DLD1 (cell line): ENCODE data around the gene PSMB2.

Source experiments
- in situ Hi-C: cut with HindIII; loops from 2 replicates; pipeline ENCODE4 v1.10.0; 2017; ENCODE audit warnings: low sequenced_read_pairs

PSMB2 gene

DNA sequence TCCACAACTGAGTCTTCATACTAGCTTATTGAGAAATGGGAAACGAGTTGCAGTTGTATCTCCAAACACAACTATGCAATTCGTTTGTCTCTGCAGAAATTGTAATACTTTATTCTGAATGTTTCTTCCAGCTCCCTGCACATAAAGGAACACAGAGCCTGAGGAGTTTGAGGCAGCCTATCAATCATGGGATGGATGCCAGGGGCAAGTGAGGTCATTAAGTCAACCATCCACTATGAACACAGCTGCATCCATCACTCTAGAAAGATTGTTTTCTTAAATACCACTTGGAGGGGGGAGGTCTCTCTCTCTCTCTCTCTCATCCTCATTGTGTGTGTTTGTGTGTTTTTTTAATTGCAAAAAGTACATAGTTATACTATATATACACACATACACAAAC, 2.9 kb upstream of the PSMB2 start:
- in situ Hi-C loops: loop anchor here (5.0 kb wide), 1 partner anchor 83 kb away; no protein-coding TSS in a partner anchor

DNA sequence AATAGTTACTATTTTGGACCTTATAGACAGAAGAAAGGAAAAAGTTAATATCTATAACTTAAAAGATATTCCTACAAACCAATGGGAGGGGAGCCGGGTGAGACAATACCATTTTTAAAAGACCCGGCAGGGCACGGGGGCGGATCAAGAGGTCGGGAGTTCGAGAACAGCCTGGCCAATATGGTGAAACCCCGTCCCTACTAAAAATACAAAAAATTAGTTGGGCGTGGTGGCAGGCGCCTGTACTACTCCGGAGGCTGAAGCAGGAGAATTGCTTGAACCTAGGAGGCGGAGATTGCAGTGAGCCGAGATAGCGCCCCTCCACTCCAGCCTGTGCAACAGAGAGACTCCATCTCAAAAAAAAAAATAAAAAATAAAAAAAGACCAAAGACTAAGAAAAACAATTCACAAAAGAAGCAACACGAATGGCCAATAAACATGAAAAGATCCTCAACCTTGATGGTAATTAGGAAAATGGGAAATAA, 1.2 kb upstream of the PSMB2 start:
- in situ Hi-C loops: loop anchor here (5.0 kb wide), 1 partner anchor 85 kb away; no protein-coding TSS in a partner anchor

DNA sequence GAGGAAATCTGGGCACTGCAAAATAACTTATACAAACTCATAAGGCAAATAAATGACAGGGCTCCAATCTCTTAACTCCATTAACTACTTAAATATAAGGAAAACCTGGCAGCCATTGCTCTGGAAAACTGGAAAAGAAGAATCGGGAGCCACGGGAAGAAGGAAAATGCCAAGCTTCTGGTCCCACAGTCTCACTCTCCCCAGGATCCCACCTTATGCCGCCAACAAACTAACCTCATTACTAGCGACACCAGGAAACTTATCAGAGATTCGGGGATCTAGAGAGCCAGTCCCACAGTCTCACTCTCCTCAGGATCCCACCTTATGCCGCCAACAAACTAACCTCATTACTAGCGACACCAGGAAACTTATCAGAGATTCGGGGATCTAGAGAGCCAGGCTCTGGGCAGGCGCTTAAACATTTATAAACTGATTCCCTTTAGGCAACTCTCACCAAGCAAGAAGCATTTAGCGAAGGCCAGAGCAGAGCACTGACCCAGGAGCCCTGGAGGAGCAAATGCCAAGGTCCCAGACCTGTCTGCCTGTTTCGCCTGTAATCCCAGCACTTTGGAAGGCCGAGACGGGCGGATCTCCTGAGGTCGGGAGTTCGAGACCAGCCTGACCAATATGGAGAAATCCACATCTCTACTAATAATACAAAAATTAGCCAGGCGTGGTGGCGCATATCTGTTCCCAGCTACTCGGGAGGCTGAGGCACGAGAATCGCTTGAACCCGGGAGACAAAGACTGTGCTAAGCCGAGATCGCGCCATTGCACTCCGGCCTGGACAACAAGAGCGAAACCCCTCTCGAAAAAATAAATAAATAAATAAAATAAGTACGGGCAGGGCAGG, 720 bp downstream of the PSMB2 start:
- in situ Hi-C loops: loop anchor here (5.0 kb wide), 1 partner anchor 87 kb away; no protein-coding TSS in a partner anchor

DNA sequence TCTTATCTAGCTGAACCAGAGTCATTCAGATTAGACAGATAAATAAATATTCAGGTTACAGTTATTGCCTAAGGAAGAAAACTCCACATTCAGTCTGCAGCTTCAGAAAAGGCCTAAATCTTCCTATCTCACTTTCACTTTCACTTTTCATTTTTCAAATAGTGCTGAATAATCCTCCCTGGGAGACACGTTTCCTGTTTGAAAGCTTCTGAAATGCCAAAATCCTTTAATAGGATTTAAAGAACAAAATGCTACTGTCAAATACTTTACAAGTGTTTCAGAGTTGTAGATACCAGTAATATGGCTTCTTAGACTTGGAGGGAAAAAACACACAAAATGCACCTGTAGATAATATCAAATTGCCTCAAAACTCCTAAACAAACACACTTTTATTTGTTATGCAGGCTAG, 3.9 kb downstream of the PSMB2 start:
- in situ Hi-C loops: no loop called here

DNA sequence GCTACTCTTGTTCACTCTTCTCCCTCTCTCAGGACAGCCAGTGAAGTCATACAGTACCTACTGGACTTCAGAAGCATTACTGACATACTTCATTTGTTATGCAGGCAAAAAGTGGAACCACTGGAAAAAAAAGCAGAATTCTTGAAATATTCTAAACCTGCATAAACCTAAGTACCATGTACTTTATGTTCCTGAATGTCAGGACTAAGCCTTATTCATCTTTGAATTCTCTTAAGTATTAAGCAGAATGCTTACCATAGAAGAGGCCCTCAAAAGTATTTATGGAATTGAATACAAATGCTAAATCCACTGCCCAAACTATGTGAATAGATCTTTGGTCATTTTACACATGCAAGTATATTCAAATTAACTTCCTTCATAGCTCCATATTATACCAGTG, 7.8 kb downstream of the PSMB2 start:
- in situ Hi-C loops: no loop called here

DNA sequence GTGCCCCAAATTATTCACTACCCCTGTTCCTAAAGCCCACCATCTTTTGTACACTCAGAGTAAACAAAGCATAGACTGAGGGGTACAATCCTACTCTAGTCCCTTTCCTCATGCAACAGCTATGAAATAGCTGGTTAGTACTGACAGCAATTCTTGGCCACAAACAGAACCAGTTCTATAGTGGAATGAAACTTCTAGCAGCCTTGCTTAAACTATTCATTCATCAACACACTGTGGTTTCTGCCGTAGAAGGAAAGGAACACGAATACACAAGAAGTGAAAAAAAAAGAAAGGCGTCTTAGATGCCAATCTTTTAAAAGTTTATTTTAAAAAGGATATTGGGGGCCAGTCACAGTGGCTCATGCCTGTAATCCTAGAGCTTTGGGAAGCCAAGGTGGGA, 9.9 kb downstream of the PSMB2 start:
- in situ Hi-C loops: no loop called here

DNA sequence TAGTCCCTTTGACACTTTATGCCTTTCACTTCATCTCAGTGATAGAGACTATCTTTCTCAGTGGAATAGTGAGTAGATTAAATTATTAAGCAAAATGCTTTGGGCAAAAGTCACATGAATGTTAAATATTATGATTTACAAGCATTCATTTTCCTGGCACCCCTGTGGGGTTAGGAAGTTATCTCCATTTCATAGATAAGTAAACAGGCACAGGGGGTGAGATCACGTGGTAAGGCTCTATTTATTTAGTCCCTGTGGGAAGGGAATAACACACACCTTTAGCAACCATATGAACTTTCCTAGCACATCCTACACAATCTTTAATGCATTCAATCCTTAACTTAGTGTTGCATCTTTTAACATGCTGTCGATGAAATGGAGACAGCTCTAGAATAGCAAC, 12.3 kb downstream of the PSMB2 start:
- in situ Hi-C loops: no loop called here

DNA sequence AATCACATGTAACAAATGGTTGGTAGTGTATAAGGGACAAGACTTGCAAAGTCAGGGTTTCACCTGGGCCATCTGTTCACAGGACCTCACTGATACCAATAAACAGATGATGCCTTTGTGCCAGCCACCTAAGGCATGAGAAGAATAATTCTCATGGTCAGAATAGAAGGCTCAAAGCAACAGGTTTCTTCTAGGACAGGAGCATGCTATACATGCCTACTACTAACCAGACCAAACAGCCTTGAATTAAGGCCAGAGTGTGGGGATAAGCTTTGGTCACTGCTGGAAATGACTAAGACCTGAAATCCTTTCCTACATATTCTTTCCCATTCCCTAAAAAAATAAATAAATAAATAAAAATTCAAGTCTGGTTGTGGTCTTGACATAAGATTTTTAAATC, 17.5 kb downstream of the PSMB2 start:
- in situ Hi-C loops: no loop called here

DNA sequence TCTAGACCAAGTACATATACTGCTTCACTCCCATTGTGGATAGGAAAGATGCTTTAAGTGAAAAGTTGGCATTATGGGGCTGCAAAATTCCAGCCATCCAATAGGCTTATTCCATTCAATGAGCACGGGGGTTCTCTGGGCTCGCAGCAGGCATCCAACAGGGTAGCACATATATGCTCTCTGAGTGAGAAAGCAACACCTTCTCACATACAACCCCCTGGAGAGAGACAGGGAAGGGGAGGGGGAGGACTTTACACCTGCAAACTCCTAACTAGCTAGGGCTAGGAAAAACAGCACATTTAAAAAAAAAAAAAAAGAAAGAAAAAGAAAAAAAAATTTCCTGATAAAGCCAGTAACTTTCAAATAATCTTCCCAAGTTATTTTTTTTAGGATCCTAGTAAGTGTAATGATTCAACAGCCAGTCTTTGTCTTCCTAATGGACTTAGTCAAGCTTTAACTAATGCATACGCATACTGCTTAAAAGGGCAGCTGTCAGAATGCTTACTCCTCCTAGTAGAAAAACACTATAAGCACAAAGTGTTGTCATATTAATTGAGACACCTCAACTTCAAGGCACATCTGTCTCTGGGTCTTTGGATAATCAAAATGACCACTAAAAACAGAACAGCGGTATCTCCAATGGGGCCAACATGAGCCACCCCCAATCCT, 18.7 kb downstream of the PSMB2 start:
- in situ Hi-C loops: no loop called here

DNA sequence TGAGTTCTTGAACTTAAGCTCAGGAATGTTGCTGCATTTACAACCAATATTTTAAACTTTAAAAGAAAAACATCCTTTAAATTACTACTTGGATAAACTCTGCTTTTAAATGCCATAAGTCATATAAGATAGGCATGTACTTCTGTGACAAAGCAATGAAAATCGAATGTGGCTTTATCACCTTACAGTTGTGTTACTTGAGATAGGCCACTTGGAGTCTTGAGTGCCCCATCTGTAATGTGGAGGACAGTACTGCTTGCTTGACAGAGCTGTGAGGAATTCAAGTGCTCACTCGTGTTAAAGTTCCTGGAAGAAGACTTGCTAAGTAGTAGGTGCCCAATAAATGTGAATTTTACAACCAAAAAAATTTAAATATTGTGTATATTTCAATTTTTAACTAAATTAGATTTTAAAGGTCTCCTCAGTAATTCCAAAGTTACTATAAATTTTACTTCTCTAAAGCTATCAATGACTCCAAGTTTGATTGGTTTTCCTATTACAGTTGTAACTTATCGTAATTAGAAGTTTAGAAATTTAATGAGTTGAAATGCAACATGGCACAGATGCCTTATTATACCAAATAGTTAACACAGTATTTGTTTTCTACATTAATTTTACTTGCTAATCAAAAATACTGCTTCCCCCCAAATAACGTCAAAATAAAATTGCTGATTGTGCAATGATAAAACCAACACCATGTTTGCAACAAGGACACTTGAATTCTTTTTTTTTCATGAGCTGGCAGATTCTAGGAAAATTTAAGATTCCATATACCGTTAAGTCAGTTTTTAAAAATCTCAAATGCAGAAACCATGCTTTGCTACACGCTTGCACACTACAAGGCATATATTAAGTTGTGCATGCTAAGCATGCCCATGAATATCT, 21.8 kb downstream of the PSMB2 start:
- in situ Hi-C loops: no loop called here

DNA sequence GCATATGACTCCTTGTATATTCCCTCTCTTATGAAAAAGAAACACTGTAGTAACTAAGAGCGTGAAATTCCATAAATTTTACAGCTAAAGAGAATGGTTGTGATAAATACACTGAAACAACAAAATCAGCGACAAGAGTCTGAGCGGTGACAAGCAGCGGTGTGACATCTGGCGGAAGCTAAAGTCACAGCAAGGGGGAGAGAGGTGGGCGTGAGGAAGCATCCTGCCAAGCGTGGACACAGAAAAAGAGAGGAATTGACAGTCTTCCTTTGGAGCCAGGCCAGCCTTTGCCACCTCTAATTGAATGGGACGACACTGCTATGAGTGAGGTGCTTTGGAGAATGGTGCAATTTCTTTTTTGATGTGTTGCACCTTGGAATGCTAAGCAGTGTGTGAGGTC, 25.9 kb downstream of the PSMB2 start:
- in situ Hi-C loops: no loop called here

DNA sequence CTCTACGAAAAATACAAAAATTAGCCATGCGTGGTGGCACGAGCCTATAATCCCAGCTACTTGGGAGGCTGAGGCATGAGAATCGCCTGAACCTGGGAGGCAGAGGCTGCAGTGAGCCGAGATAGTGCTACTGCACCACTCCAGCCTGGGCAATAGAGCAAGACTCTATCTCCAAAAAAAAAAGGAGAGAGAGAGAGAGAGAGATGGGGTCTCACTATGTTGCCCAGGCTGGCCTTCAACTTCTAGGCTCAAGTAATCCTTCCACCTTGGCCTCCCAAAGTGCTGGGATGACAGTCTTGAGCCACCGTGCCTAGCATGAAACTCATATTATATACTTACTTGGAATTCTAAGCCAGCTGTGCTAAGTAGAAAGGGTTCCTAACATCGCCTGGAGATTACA, 29.7 kb downstream of the PSMB2 start:
- in situ Hi-C loops: no loop called here

DNA sequence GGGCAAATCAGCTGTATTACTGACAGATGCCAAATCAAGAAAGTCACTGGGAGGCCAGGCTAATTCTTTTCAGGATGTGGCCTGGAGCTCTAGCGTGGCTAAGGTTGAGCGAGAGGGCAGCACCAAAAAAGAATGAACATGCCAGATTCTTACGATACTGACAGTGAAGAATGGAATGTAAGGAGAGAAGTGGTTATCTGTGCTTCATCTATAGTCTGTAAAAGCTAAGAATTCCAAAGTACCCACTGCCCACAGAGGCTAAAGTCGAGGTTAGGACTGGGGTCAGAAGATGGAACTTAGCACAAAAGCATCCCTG, 35.5 kb downstream of the PSMB2 start:
- in situ Hi-C loops: no loop called here

DNA sequence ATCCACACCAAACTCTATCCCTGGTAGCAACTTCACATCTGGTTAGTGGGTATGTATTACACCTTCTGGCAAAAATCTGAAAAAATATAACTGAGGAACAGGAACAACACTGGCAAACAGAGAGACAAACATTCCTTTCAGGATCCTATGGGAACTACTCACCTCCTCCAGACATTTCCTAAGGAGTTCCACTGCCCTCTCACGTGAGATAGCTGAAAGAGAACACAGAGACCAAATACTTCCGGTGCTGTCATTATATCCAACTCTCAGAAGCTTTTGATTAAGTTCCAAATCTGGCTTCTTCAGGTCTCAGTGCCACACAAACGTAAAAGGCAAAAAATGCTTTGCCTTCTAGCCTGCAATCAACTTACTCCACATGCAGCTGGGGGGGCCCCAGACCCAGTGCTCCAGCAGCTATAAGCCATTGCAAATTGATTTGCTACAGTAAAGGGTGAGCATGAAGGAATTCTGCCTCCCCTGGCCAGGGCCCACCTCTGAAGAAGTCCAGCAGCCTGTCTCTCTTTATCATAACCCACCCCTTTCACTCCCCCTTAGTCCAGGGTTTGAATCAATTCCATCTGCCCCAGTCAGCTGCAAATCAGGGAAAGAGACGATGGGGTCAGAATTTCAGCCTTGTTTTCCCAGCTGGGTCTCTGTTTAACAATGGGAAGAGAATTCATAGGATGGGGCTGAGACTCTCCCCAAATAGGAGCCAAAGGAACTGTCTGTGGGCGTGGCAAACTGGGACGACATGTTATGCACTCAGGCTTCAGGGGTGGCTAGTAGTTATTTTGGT, 36.1 kb downstream of the PSMB2 start:
- in situ Hi-C loops: no loop called here

DNA sequence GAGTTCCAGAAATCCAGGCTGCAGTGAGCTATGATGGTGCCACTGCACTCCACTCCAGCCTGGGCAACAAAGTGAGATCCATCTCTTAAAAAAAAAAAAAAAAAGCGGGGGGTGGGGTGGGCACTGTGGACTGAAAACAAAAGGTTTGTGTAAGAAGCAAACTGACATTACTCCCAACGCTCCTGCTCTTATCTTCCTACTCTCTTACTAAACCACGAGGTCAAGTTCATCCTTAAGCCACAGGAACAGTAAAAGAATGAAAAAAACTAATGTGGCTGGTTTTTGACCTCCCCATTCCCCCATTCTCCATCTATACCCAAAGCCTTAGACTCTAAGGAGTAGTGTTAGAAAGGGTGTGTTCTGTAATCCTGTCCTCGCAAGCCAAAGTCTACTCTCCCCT, 37.4 kb downstream of the PSMB2 start:
- in situ Hi-C loops: no loop called here

DNA sequence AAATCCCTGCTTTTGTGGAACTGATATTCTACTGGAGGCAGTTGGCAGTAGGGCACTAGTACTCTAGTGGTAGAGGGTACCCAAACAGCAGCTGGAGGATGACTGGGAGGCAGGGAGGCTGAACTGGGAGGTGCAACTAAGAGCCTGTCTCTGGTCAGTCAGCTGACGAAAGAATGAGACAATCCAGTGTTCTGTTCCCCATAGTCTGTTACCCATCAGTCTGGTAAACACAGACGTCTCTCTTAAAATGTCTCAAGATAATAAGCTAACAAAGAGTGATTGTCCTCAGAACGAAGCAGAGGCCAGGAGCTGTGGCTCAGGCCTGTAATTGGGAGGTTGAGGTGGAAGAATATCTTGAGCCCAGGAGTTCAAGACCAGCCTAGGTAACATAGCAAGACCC, 37.9 kb downstream of the PSMB2 start:
- in situ Hi-C loops: no loop called here

DNA sequence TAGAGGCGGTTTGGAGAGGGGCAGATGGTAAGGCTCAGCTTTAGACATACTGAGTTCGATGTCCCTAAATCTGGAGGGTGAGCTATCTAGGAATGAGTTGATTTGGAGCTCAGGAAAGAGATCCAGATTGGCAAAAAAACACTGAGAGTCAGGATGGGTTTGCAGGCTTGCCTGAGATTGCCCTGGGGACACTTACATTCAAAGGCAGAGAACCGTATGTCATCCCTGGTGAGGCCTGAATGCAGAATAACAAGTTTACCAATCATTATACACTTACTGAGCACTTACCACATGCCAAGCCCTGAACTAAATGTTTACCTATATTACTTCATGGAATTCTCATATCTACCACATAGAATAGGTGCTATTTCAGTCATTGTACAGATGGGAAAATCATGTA, 40.7 kb downstream of the PSMB2 start:
- in situ Hi-C loops: no loop called here

DNA sequence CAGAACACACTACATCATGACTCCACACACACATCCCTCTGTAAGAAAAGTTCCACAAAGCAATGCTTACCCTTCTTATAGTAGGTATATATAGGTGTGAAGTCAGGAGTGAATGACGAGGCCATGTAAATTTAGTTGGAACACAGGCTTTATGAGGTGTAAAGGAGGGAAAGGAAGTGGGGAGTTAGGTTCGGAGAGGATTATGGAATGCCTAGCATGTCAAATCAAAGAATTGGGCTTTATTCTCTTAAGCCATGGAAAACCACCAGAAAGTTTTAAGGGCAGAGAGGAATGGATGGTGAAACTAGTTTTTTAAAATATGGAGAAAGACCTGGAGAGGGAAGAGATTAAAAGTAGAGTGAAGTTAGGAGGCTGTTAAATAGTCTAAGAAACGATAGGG, 41.9 kb downstream of the PSMB2 start:
- in situ Hi-C loops: no loop called here

DNA sequence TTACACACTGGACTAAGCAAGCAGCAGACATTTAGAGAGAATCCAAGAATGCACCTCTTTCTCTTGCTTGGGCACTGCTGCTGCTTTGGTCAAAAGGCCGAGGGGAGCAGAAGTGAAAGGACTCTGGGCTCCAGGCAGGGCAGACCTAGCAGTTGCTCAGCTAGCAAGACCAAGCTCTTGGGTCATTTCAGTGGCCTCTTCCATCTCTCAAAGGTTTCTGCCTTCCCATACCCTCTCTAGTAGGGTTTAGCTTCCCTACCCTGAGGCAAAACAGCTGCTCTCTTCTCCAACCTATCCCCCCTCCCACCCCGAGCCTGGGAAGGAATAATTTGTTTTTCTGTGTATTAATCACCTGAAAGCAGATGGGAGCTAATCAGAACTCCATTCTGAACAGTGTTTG, 42.4 kb downstream of the PSMB2 start:
- in situ Hi-C loops: no loop called here

DNA sequence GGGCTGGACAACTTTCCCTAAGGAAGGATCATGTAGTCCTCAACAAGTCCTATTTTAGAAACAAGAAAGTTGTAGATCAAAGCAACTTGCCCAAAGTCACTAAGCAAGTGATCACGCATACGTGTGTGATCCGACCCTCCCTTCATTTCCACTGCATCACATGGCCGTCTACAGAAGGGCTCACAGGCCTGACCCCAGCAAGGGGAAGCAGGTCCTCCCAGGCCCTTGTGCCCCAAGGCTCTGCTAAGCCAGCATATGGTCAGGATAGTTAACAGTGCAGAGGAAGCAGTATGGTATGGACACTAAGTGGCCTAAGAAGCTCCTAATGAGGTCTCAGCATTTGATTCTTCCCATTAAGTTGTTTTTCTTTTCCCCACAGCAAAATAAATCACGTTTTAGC, 43.5 kb downstream of the PSMB2 start:
- in situ Hi-C loops: no loop called here

DNA sequence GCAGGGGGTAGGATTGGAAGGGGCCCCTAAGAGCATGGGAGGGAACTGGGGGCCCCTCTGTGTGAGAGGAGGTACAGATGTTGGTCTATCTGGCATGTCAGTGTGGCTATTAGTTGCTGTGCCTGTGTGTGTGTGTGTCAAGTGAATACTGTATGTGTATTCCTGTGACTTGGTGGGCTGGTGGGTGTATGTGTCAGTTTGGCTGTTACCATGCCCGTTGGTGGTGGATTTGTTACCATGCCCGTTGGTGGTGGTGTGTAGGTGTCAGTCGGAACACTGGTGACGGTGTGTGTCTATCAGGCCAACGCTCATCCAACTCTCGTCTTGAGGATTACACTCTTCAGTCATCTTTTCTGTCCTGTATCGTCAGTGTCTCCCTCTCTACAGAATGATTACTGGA, 45.6 kb downstream of the PSMB2 start:
- in situ Hi-C loops: no loop called here
